Vagina (tissue), 2 donors: Measurements from ENCODE around the gene CBX6.

ENCODE experiments used
- CTCF ChIP-seq, 3 experiments: fragments of 450-650 bp in 2 of 3; fragments of 200-600 bp in 1 of 3; sonication (generic) in 1 of 3; IDR thresholded peaks; one replicate each; pipeline ENCODE4 v1.5.1; 2017 to 2019; ENCODE audit warnings: antibody characterized with exemption in 3 of 3, mild to moderate bottlenecking in 2 of 3, moderate library complexity in 2 of 3
- POLR2A ChIP-seq, 2 donors: fragments of 450-650 bp; IDR thresholded peaks; one replicate each; pipeline ENCODE4 v1.6.1; 2017; ENCODE audit warnings: antibody characterized with exemption in 2 of 2, mild to moderate bottlenecking in 2 of 2, moderate library complexity in 2 of 2
- POLR2AphosphoS5 ChIP-seq, 2 donors: sonication (generic); formaldehyde crosslinking; IDR thresholded peaks; one replicate each; pipeline ENCODE4 v1.9.0; 2017; ENCODE audit warnings: antibody characterized with exemption in 2 of 2, mild to moderate bottlenecking in 2 of 2, low read depth in 1 of 2; ENCODE audit not compliant: insufficient read depth in 1 of 2

GRCh38 chr22:38829485-38829884, 42.5 kb downstream of the CBX6 start:
- TF ChIP-seq POLR2AphosphoS5 (IDR thresholded peaks at IDR 0.05; ENCODE audit: insufficient read depth in 1 of 2, low read depth in 1 of 2): no peak
- TF ChIP-seq CTCF (IDR thresholded peaks at IDR 0.05): no peak
- no peak for TF ChIP-seq POLR2A (IDR thresholded peaks at IDR 0.05)
